AG04449 (cell line): ENCODE measurements around the gene PCDHA6.
"Not testable (repeated sequence)": the region's sequence is repeated elsewhere in the genome, so short reads cannot be mapped to it uniquely, and the experiment has no call there.

Experiments used
- CTCF ChIA-PET: fragments of 350-600 bp; formaldehyde crosslinking; extraction: SDS; loops from one replicate; lab custom pipeline; 2021; ENCODE audit warnings: antibody characterized with exemption; lab: Yijun Ruan, JAX
- POLR2A ChIA-PET: fragments of 400-600, 350-600 bp; formaldehyde crosslinking; extraction: SDS; loops from one replicate; lab custom pipeline; 2020; ENCODE audit warnings: antibody characterized with exemption, inconsistent platforms; lab: Yijun Ruan, JAX
- DNase-seq: peaks from one replicate; pipeline ENCODE4 v3.0.0-alpha.2; 2010; ENCODE audit warnings: low read depth, low spot score
- H3K4me3 ChIP-seq: 2 replicates; pipeline ENCODE4 v1.5.1; 2011; ENCODE audit warnings: low read depth, mild to moderate bottlenecking, control low read depth, low read length
- CTCF ChIP-seq: IDR thresholded peaks from one replicate; pipeline ENCODE4 v1.5.1; 2011; ENCODE audit warnings: mild to moderate bottlenecking, moderate library complexity, low read length, control low read depth, inconsistent platforms; ENCODE audit not compliant: insufficient read depth; ENCODE audit errors: missing control alignments

Gene PCDHA6

GRCh38 chr5:140870221-140871201, 42.8 kb downstream of the PCDHA6 start:
- no peak for DNase-seq
- ChIA-PET CTCF (no interaction called here), POLR2A (no interaction called here)
- H3K4me3 ChIP-seq, result no peak overlapping the region
- no peak for TF ChIP-seq CTCF

- no peak for DNase-seq
- CTCF ChIA-PET, result no interaction called here
- H3K4me3 ChIP-seq, result no peak within 1 kb of the TSS
- TF ChIP-seq CTCF, result no peak
- POLR2A ChIA-PET, result no interaction called here
Measured at GRCh38 chr5:140875085-140876065, 47.6 kb downstream of the PCDHA6 start, which contains the start of gene PCDHA12. Gene PCDHA12, plus strand, starts transcription at chr5:140875308. Its CDS starts 165 bp downstream, at chr5:140875473.

- CTCF ChIA-PET, result not testable (repeated sequence)
Measured at GRCh38 chr5:140876541-140877261, 48.9 kb downstream of the PCDHA6 start.

GRCh38 chr5:140877262-140877581, 49.5 kb downstream of the PCDHA6 start:
- CTCF ChIA-PET, result no interaction called here
- H3K4me3 ChIP-seq, result no peak overlapping the region
- no peak for TF ChIP-seq CTCF
- DNase-seq, result no peak
- POLR2A ChIA-PET, result no interaction called here

More at GRCh38 chr5:140876541-140877261, 48.9 kb downstream of the PCDHA6 start:
- DNase-seq, POLR2A ChIA-PET, H3K4me3 ChIP-seq: not testable (repeated sequence)
